HCT116 (cell line): ENCODE data around the gene ENOX1. TPM values are rescaled to one million over a fixed set of nuclear protein-coding genes. Genes with fewer than 3 reads are reported as not detected.

Source experiments
- ATAC-seq: fragments of 200-7000 bp; cut with Tn5 transposase; 2 replicates; pipeline ENCODE4 v1.9.1; 2020; ENCODE audit warnings: mild to moderate bottlenecking, moderate library complexity
- BruUV-seq: library from RNA; stranded (reverse); fragments of 400-500 nt; replicated peaks from 2 replicates; lab custom pipeline; 2021; lab: Mats Ljungman, UMichigan
- CTCF ChIA-PET: fragments of 300-600 bp; sonication (Branson Sonifier 250); formaldehyde crosslinking; loops from one replicate; lab custom pipeline; 2021; ENCODE audit warnings: antibody characterized with exemption; lab: Charles Lee
- POLR2A ChIA-PET: fragments of 300-600, 350-600 bp; sonication (Branson Sonifier 250); formaldehyde crosslinking; loops from one replicate; lab custom pipeline; 2021; ENCODE audit warnings: antibody characterized with exemption; lab: Charles Lee
- RAD21 ChIA-PET, 2 experiments: fragments of 300-600 bp; sonication (Branson Sonifier 250); formaldehyde crosslinking; loops; one replicate each; lab custom pipeline; 2023; ENCODE audit warnings: low total read pairs in 2 of 2; ENCODE audit not compliant: uncharacterized antibody in 2 of 2, unreplicated experiment in 2 of 2, low non-redundant PET in 1 of 2; lab: Charles Lee
- DNase-seq: peaks from one replicate; pipeline ENCODE4 v3.0.0-alpha.2; 2010; ENCODE audit warnings: low read depth, low spot score
- H2AFZ ChIP-seq: fragments of 200-600 bp; shearing (Covaris generic), sonication (generic); 2 replicates; pipeline ENCODE4 v1.6.1; 2017; ENCODE audit warnings: low read depth, mixed run types, mixed read lengths, antibody characterized with exemption, low read length; ENCODE audit not compliant: poor library complexity, severe bottlenecking
- H3K27ac ChIP-seq: 2 replicates; pipeline ENCODE4 v1.5.1; 2012; ENCODE audit warnings: low read depth, low read length
- H3K27me3 ChIP-seq: fragments of 200-600 bp; sonication (generic); 2 replicates; pipeline ENCODE4 v1.6.1; 2016; ENCODE audit warnings: mixed run types, low read length, mixed read lengths; ENCODE audit not compliant: insufficient read depth
- H3K36me3 ChIP-seq, 2 experiments: fragments of 200-500 bp in 1 of 2; fragments of 200-600 bp in 1 of 2; sonication (Bioruptor generic) in 1 of 2; sonication (generic) in 1 of 2; 2 replicates each; pipeline versions ENCODE4 v1.5.1 to v1.6.1; 2014 to 2016; ENCODE audit warnings: low read length in 2 of 2, inconsistent platforms in 1 of 2, mixed read lengths in 1 of 2, mixed run types in 1 of 2; ENCODE audit not compliant: insufficient read depth in 2 of 2, control insufficient read depth in 1 of 2
- H3K4me1 ChIP-seq, 2 experiments: fragments of 200-600 bp in 1 of 2; sonication (generic) in 1 of 2; 2 replicates each; pipeline versions ENCODE4 v1.5.1 to v1.6.1; 2012 to 2017; ENCODE audit warnings: low read length in 2 of 2, inconsistent platforms in 1 of 2, mild to moderate bottlenecking in 1 of 2, mixed read lengths in 1 of 2, mixed run types in 1 of 2, moderate library complexity in 1 of 2; ENCODE audit not compliant: insufficient read depth in 2 of 2, control insufficient read depth in 1 of 2
- H3K4me2 ChIP-seq: fragments of 200-600 bp; sonication (generic); 2 replicates; pipeline ENCODE4 v1.6.1; 2017; ENCODE audit warnings: mixed run types, low read length, mixed read lengths
- H3K4me3 ChIP-seq, 2 experiments: fragments of 200-600 bp in 1 of 2; sonication (generic) in 1 of 2; replicated peaks in 1 of 2; 2 replicates each; pipeline ENCODE4 v1.5.1; 2011 to 2016; ENCODE audit warnings: low read length in 2 of 2, control low read depth in 1 of 2, low read depth in 1 of 2, mild to moderate bottlenecking in 1 of 2, mixed read lengths in 1 of 2, mixed run types in 1 of 2
- H3K79me2 ChIP-seq: fragments of 200-600 bp; sonication (generic); 2 replicates; pipeline ENCODE4 v1.6.1; 2017; ENCODE audit warnings: mild to moderate bottlenecking, mixed run types, low read length, moderate library complexity, mixed read lengths; ENCODE audit not compliant: insufficient read depth
- H3K9ac ChIP-seq: fragments of 200-600 bp; sonication (generic); 2 replicates; pipeline ENCODE4 v1.6.1; 2016; ENCODE audit warnings: low read length, mixed read lengths
- H3K9me2 ChIP-seq: fragments of 200-600 bp; sonication (generic), shearing (Covaris generic); 2 replicates; pipeline ENCODE4 v1.6.1; 2017; ENCODE audit warnings: mixed run types, mild to moderate bottlenecking, moderate library complexity; ENCODE audit not compliant: insufficient read depth
- H3K9me3 ChIP-seq, 2 experiments: fragments of 200-500 bp in 1 of 2; fragments of 200-600 bp in 1 of 2; sonication (Bioruptor generic) in 1 of 2; sonication (generic) in 1 of 2; 2 replicates each; pipeline ENCODE4 v1.6.1; 2014 to 2017; ENCODE audit warnings: low read length in 2 of 2, mixed read lengths in 2 of 2, inconsistent platforms in 1 of 2, low read depth in 1 of 2, mild to moderate bottlenecking in 1 of 2, mixed run types in 1 of 2, moderate library complexity in 1 of 2; ENCODE audit not compliant: control insufficient read depth in 1 of 2, insufficient read depth in 1 of 2
- H4K20me1 ChIP-seq: fragments of 200-600 bp; sonication (generic), shearing (Covaris generic); 2 replicates; pipeline ENCODE4 v1.6.1; 2017; ENCODE audit warnings: mixed run types, mild to moderate bottlenecking, moderate library complexity; ENCODE audit not compliant: insufficient read depth
- CBX3 ChIP-seq: IDR thresholded peaks from 2 replicates; pipeline ENCODE4 v1.6.1; 2012; ENCODE audit warnings: low read depth
- EGR1 ChIP-seq: IDR thresholded peaks from 2 replicates; pipeline ENCODE4 v1.6.1; 2012; ENCODE audit warnings: low read depth
- EZH2 ChIP-seq: fragments of 200-600 bp; sonication (generic); IDR thresholded peaks from 2 replicates; pipeline ENCODE4 v1.6.1; 2017; ENCODE audit warnings: antibody characterized with exemption, mixed run types
- EZH2phosphoT487 ChIP-seq: fragments of 200-600 bp; IDR thresholded peaks from 2 replicates; pipeline ENCODE4 v1.6.1; 2018; ENCODE audit warnings: antibody characterized with exemption, borderline replicate concordance
- FOSL1 ChIP-seq: IDR thresholded peaks from 2 replicates; pipeline ENCODE4 v1.6.1; 2012; ENCODE audit warnings: low read depth
- JUND ChIP-seq: IDR thresholded peaks from 2 replicates; pipeline ENCODE4 v1.6.1; 2012
- MAX ChIP-seq: IDR thresholded peaks from 2 replicates; pipeline ENCODE4 v1.6.1; 2012
- POLR2A ChIP-seq: IDR thresholded peaks from 2 replicates; pipeline ENCODE4 v1.7.0; 2011; ENCODE audit warnings: borderline replicate concordance; ENCODE audit not compliant: insufficient read depth, insufficient read length; ENCODE audit errors: extremely low read depth
- POLR2AphosphoS5 ChIP-seq: IDR thresholded peaks from 2 replicates; pipeline ENCODE4 v1.6.1; 2011; ENCODE audit warnings: mild to moderate bottlenecking, low read depth, low read length, moderate library complexity
- RAD21 ChIP-seq: IDR thresholded peaks from 2 replicates; pipeline ENCODE4 v1.6.1; 2012; ENCODE audit warnings: low read depth, mild to moderate bottlenecking
- REST ChIP-seq: IDR thresholded peaks from 2 replicates; pipeline ENCODE4 v1.6.1; 2012; ENCODE audit warnings: low read depth
- SIN3A ChIP-seq: IDR thresholded peaks from 2 replicates; pipeline ENCODE4 v1.6.1; 2012; ENCODE audit warnings: low read depth
- SP1 ChIP-seq: IDR thresholded peaks from 2 replicates; pipeline ENCODE4 v1.6.1; 2012; ENCODE audit warnings: low read depth
- SRF ChIP-seq: IDR thresholded peaks from 2 replicates; pipeline ENCODE4 v1.6.1; 2012; ENCODE audit warnings: low read depth
- TCF7L2 ChIP-seq: IDR thresholded peaks from 2 replicates; pipeline ENCODE4 v1.7.0; 2011; ENCODE audit warnings: borderline replicate concordance, inconsistent platforms; ENCODE audit not compliant: insufficient read depth, insufficient read length; ENCODE audit errors: extremely low read depth
- ZBTB33 ChIP-seq: IDR thresholded peaks from 2 replicates; pipeline ENCODE4 v1.6.1; 2011; ENCODE audit warnings: mild to moderate bottlenecking, low read length, moderate library complexity; ENCODE audit not compliant: insufficient replicate concordance; ENCODE audit errors: extremely low read depth
- intact Hi-C: fragments of 100-400 bp; cut with micrococcal nuclease; formaldehyde crosslinking; loops from 2 replicates; pipeline ENCODE4 v1.10.0; 2022
- total RNA-seq: library from RNA; stranded (reverse); gene quantifications from one replicate; pipeline ENCODE4 v1.2.1, GENCODE V29; 2021; ENCODE audit not compliant: unreplicated experiment

ENOX1 gene
- total RNA-seq, 1 experiment from 2014 or later = 4.5 TPM

GRCh38 chr13:43244481-43244880 is 542.3 kb downstream of the ENOX1 start:
- intact Hi-C loops = no loop called here
- ChIA-PET CTCF (no interaction called here), POLR2A (no interaction called here)

GRCh38 chr13:43243711-43244110 is 543.1 kb downstream of the ENOX1 start:
- POLR2A ChIA-PET = no interaction called here
- BruUV-seq = no TSS peak

More at GRCh38 chr13:43244481-43244880, 542.3 kb downstream of the ENOX1 start:
- no peaks in the 10 kb centered on the region for H3K27me3 ChIP-seq
- no peak overlapping the region for H3K27ac ChIP-seq
- H2AFZ ChIP-seq = no peak overlapping the region
- no peak overlapping the region for H3K4me3 ChIP-seq
- H3K4me1 ChIP-seq = no peaks in the 10 kb centered on the region
- no peaks in the 10 kb centered on the region for H4K20me1 ChIP-seq
- no TSS peak for BruUV-seq
- no peak overlapping the region for H3K9ac ChIP-seq
- H3K36me3 ChIP-seq = no peaks in the 10 kb centered on the region
- no peak overlapping the region for H3K4me2 ChIP-seq
- RAD21 ChIA-PET = no interaction called here
- H3K79me2 ChIP-seq = no peaks in the 10 kb centered on the region
- no peak for TF ChIP-seq EZH2
- no peak for TF ChIP-seq POLR2A
- TF ChIP-seq, all 23 proteins: peak for 0
- Histone ChIP-seq H3K9me3 (no peaks in the 10 kb centered on the region), H3K9me2 (no peaks in the 10 kb centered on the region)
- no peak for ATAC-seq
- no peak for DNase-seq

More at GRCh38 chr13:43243711-43244110, 543.1 kb downstream of the ENOX1 start:
- H4K20me1 ChIP-seq = no peaks in the 10 kb centered on the region
- H3K79me2 ChIP-seq = no peaks in the 10 kb centered on the region
- no peak for DNase-seq
- H3K9me3 ChIP-seq = no peaks in the 10 kb centered on the region
- H3K27ac ChIP-seq = no peak overlapping the region
- TF ChIP-seq FOSL1 (no peak), JUND (no peak), RAD21 (no peak), CBX3 (no peak), SIN3A (no peak), POLR2AphosphoS5 (no peak), SP1 (no peak), EZH2 (no peak), REST (no peak), TCF7L2 (no peak), MAX (no peak), EZH2phosphoT487 (no peak), ZBTB33 (no peak), EGR1 (no peak), SRF (no peak)
- intact Hi-C loops = no loop called here
- no peak for ATAC-seq
- H3K9ac ChIP-seq = no peak overlapping the region
- ChIA-PET CTCF (no interaction called here), RAD21 (no interaction called here)
- H3K4me1 ChIP-seq = no peaks in the 10 kb centered on the region
- H3K4me2 ChIP-seq = no peak overlapping the region
- H3K9me2 ChIP-seq = no peaks in the 10 kb centered on the region
- H3K27me3 ChIP-seq = no peaks in the 10 kb centered on the region
- no peak overlapping the region for H2AFZ ChIP-seq
- no peaks in the 10 kb centered on the region for H3K36me3 ChIP-seq
- no peak overlapping the region for H3K4me3 ChIP-seq
